ENCODE results near the gene ATP8A2.

DNA sequence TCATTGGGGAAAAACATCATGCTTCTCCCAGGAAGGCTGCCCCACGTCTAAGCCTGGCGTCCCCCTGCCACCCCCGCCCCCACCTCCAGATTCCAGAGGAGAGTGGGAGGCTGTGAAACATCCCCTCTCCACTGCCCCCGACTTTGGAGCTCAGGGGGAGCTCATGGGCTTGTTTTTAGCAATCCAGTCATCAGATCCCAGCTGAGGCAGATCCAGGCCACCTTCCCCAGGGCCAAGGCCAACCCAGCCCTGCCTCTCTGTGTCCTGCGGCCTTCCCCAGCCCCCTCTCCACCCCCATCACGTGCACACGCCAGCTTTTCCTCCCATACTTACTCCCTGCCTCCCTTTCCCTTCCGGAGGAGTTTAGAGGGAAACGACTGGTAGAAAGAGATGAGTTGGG, 641.2 kb downstream of the ATP8A2 start:
- TF ChIP-seq, protein P1, sequence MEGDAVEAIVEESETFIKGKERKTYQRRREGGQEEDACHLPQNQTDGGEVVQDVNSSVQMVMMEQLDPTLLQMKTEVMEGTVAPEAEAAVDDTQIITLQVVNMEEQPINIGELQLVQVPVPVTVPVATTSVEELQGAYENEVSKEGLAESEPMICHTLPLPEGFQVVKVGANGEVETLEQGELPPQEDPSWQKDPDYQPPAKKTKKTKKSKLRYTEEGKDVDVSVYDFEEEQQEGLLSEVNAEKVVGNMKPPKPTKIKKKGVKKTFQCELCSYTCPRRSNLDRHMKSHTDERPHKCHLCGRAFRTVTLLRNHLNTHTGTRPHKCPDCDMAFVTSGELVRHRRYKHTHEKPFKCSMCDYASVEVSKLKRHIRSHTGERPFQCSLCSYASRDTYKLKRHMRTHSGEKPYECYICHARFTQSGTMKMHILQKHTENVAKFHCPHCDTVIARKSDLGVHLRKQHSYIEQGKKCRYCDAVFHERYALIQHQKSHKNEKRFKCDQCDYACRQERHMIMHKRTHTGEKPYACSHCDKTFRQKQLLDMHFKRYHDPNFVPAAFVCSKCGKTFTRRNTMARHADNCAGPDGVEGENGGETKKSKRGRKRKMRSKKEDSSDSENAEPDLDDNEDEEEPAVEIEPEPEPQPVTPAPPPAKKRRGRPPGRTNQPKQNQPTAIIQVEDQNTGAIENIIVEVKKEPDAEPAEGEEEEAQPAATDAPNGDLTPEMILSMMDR (IDR thresholded peaks at IDR 0.05) = no peak
- TF ChIP-seq EP300 (IDR thresholded peaks at IDR 0.05) (no peak), POLR2AphosphoS5 (IDR thresholded peaks at IDR 0.05) (no peak)
